Stimulated activated CD4-positive, alpha-beta T cell treated with anti-CD3 and anti-CD28 coated beads, Interleukin-4, amount 100 ng/mL, for 48 hours (primary cell): ENCODE measurements around the gene F7.
"Not testable (repeated sequence)": the region's sequence is repeated elsewhere in the genome, so short reads cannot be mapped to it uniquely, and the experiment has no call there.

ENCODE experiments used
- DNase-seq, 2 donors: peaks; one replicate each; pipeline ENCODE4 v3.0.0-alpha.2; 2020; ENCODE audit warnings: low read depth in 2 of 2

F7 gene

DNA sequence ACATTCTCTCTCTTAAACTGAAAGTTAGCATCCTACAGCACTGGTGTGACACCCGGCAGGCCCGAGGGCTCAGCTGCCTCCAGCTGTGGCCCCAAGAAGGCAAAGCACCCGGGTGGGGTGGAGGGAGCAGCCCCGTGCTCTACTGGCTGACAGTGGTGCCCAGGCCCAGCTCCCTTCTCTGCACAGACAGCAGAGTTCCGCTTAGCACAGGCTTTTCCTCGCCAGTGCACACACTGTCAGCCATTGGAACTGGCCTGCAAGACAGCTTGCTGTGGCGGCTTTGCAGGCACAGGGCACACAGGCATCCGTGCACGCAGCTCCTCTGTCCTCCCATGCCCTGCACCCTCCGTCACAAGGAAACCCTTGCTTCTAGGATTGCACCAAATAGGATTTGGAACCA lies 3.3 kb upstream of the F7 start:
- DNase-seq: not testable (repeated sequence)

DNA sequence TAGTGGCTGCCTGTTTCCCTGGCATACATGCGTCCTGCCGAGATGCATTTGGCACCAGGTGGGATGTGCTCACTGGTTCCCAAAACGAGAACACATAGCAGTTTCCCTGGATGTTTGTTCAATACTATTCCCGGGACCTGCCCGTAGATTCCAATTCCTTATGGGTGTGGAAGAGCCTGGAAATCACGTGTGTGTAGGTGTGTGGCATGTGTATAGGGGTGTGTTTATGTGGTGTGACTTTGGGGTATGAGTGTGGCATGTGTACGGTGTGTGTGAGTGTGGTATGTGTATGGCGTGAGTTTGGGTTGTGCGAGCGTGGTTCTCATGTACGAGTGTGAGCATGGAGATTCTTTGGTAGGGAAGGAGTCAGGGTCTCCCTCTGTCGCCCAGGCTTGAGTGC lies 2.9 kb upstream of the F7 start:
- DNase-seq: no peak

DNA sequence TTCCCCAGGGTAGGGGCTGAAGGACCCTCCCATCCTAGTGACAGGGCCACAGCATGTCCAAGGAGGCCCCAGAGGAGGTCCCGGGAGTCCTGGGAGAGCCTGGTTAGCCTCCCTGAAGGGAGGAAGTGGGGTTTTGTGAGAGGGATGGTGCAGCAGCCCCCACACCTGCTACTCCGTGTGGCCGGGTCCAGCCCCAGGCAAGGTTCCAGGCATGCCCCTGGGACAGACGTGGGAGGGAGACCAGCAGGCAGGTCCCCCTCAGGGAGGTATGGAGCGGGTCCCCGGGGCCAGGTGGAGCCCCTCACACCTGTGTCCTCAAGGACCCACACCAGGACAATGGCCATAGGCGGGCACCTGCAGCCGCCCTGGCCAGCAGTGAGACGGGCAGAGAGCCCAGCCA lies 1.9 kb upstream of the F7 start:
- DNase-seq: no peak

DNA sequence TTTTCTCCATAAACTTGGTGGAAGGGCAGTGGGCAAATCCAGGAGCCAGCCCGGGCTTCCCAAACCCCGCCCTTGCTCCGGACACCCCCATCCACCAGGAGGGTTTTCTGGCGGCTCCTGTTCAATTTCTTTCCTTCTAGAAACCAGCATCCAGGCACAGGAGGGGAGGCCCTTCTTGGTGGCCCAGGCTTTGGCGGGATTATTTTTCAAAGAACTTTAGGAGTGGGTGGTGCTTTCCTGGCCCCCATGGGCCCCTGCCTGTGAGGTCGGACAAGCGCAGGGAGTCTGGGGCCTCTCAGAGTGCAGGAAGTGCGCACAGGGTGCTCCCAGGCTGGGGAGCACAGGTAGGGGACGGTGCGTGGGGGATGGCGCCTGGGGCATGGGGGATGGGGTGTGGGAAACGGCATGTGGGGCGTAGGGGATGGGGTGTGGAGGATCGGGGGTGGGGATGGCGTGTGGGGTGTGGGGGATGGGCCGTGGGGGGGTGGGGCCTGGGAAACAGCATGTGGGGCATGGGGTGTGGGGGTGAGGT lies 396 bp downstream of the F7 start:
- DNase-seq: no peak

DNA sequence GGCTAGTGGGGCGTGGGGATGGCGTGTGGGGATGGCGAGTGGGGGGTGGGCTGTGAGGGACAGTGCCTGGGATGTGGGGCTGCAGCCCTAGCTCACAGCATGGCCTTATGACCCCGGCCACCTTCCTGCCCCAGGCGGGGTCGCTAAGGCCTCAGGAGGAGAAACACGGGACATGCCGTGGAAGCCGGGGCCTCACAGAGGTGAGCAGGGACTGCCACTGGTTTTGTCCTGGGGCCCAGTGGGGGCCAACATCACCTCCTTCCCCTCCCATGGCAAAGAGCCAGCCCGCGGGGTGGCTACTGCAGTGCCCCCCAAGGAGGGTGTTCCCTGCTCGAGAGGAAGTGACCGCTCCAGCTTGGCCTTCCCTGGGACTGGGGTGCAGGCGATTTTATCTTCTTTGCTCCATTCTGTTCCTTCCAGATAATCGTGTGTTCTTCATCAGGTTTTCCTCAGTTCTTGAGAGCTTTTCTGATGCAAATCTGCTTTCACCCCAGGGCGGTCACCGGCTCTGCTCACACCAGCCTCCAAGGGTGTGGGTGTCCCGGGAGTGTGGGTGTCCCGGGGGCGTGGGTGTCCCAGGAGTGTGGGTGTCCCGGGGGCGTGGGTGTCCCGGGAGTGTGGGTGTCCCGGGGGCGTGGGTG lies 1.2 kb downstream of the F7 start:
- DNase-seq: no peak

DNA sequence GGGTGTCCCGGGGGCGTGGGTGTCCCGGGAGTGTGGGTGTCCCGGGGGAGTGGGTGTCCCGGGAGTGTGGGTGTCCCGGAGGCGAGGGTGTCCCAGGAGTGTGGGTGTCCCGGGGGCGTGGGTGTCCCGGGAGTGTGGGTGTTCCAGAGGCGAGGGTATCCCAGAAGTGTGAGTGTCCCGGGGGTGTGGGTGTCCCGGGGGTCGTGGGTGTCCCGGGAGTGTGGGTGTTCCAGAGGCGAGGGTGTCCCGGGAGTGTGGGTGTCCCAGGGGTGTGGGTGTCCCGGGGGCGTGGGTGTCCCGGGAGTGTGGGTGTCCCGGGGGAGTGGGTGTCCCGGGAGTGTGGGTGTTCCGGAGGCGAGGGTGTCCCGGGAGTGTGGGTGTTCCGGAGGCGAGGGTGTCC lies 2.9 kb downstream of the F7 start:
- not testable (repeated sequence) for DNase-seq

DNA sequence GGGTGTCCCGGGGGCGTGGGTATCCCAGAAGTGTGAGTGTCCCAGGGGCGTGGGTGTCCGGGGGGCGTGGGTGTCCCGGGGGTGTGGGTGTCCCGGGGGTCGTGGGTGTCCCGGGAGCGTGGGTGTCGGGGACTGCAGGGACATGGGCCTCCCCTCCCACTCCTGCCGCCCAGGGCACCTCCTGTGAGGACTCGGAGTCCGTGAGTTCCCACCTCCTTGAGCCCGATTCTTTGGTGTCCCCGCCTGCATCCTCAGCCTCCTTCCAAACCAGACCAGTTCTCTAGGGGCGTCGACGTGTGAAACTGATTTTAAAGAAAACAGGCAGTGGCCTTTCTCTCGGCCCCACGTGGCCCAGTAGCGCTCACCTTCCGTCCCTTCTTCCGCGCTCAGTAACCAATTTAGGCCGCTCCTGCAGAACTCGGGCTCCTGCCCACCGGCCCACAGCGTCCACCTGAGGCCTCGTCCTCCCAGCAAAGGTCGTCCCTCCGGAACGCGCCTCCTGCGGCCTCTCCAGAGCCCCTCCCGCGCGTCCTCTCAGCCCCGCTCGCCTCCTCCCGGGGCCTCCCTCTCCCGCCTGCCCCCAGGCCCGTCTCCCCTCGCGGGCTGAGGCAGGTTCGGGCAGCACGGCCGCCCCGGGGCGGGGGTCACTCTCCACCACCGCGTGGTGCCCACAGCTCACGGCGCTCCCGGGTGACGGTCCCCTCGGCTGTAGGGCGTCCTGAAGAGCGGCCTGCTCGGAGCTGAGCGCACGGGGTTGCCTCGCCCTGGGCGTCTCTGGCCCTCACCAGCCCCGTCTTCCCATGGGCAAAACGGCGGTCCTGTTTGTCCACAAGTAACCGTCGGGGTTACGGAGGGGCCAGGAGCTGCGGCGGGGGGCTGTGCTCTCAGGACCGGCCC lies 3.8 kb downstream of the F7 start:
- no peak for DNase-seq

DNA sequence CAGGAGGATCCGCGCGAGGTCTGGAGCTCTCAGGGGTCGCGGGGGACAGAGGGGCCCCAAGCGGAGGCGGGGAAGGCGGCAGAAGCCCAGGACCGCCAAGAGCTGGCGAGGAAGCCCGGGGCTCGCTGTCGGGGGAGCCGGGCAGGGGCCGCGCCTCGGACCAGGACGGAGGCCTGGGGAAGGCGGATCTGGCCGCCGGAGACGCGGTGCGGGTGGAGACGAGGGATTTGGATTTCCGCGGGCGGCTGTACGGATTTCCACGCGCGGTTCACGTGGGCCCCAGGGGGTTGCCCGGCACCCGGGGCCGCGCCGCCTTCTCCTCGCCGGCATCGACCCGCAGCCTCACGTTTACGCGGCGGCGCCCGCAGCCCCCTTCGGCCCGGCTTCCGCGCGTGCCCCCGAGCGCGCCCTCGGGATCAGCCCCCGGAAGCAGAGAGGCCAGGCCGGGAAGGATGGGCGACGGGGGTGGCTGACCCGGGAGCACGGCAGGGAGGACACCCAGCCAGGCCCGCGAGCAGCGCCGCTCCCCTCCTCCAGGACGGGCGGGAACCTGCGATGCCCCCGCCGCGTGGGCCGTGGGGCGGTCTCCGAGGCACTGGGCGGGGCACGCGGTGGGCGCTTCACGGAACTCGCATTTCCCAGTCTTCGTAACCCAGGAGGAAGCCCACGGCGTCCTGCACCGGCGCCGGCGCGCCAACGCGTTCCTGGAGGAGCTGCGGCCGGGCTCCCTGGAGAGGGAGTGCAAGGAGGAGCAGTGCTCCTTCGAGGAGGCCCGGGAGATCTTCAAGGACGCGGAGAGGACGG lies 4.7 kb downstream of the F7 start:
- no peak for DNase-seq

DNA sequence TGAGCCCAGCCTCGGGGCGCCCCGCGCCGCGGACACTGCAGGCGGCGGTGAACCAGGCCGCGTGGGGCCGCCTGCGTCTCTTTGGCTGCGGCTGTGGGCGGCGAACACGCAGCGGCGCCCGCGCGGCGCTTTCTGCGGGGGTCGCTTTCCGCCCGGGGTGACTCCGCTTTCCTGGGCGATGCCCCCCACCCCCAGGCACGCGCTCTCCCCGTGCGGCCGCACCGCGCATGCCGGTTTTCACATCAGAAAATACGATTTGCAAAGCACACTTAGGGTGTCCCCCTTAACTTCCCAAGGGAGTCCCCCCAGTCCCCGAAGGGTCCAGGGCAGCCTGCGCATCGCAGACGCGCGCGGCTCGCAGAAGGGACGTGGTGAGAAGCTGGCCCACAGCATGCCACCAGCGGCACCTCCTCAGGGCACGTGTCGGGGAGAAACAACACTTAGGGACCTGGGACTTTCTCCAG lies 5.3 kb downstream of the F7 start:
- no peak for DNase-seq

DNA sequence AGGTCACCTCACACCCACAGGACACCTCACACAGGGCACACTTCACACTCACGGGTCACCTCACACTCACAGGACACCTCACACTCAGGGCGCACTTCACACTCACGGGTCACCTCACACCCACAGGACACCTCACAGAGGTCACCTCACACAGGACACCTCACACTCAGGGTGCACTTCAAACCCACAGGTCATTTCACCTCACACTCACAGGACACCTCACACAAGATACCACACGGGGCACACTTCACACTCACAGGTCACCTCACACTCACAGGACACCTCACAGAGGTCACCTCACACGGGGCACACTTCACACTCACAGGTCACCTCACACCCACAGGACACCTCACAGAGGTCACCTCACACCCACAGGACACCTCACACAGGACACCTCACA lies 6.2 kb downstream of the F7 start:
- DNase-seq: not testable (repeated sequence)

DNA sequence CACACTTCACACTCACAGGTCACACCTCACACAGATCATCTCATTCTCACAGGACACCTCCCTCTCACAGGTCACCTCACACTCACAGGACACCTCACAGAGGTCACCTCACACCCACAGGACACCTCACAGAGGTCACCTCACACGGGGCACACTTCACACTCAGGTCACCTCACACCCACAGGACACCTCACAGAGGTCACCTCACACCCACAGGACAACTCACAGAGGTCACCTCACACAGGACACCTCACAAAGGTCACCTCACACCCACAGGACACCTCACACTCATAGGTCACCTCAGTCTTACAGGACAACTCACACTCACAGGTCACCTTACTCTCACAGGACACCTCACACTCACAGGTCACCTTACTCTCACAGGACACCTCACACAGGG lies 6.9 kb downstream of the F7 start:
- not testable (repeated sequence) for DNase-seq

DNA sequence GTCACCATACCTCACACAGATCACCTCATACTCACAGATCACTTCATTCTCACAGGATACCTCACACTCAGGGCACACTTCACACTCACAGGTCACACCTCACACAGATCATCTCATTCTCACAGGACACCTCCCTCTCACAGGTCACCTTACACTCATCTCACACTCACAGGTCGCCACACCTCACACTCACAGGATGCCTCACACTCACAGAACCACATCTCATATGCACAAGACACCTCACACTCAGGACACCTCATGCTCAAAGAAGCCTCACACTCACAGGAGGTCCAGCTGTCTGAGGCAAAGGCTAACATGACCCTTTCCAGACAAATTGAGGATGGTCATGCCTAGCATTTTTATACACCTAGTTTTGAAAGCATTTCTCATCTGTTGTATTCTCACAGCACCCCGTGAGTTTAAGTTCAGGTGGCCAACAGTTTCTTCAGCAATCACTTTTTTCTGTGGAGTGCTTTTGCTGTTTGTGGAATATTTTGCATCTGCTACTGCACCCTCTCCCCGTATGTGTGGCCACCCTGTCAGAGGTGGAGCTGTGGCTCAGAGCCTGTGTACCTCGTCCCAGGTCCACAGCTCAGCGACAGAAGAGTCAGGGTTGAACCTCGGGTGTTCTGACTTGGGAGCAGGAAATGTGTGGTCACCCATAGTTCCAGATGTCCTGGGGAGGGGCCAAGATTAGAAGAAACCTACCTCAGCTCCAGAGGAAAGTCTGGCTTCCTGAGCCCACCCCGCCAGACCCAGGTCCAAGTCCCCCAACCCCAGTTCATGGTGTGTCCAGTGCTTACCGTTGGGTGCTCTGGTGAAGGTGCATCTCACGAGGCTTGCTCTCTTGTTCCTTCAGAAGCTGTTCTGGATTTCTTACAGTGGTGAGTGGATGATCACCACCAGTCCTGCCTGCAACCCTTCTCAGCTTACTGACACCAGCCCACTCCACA lies 7.6 kb downstream of the F7 start:
- DNase-seq: no peak

DNA sequence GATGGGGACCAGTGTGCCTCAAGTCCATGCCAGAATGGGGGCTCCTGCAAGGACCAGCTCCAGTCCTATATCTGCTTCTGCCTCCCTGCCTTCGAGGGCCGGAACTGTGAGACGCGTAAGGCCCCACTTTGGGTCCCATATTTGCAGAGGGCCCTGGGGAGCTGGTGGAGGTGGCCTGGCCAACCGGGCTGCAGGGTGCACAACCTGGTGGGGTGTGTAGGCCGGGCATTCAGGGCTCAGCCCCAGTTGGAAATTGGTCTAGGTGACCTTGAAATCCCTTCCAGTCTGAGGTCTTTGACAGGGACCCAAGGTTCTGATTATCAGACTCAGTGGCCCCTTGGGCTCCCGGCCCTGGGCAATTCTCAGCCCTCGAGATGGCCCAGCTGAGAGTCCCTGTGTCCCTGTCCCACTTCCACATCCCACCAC lies 8.3 kb downstream of the F7 start:
- no peak for DNase-seq

DNA sequence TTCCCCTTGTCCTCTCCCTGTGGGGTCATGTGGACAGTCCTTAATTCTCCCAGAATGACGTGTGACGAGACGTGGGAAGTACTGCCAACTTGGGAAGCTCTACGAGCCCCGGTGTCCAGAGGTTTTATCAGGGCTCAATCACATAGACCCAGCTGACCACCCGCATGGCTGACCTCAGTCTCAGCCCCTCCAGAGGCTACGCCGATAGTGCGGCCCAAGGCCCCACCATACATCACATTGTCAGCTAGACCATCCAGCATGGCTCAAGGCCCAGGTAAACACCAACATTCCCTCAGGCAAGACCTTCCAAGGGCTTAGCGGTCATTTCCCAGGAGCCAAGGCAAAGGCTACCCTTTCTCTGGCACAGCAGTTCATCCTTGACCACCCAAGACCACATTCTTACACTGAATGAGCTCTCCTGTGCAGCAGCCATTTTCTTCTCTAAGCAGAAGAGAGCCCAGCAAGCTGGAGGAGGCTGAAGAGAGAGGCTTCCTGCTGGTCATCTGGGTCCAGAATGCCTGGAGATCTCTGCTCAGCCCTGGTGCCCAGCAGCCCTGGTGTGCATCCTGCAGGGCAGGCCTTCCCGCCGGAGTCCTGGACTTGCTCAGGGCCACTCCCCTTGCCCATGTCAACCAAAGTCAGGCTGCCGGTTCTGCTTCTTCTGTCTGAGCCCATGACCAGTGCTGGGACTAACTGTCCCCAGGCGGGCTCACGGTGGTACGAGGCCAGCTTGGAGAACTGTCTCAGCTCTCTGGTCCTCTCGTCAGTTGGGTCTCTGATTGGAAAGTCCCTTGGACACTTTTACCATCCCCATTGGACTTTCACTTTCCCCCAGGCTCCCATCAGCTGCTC lies 9.1 kb downstream of the F7 start:
- no peak for DNase-seq

DNA sequence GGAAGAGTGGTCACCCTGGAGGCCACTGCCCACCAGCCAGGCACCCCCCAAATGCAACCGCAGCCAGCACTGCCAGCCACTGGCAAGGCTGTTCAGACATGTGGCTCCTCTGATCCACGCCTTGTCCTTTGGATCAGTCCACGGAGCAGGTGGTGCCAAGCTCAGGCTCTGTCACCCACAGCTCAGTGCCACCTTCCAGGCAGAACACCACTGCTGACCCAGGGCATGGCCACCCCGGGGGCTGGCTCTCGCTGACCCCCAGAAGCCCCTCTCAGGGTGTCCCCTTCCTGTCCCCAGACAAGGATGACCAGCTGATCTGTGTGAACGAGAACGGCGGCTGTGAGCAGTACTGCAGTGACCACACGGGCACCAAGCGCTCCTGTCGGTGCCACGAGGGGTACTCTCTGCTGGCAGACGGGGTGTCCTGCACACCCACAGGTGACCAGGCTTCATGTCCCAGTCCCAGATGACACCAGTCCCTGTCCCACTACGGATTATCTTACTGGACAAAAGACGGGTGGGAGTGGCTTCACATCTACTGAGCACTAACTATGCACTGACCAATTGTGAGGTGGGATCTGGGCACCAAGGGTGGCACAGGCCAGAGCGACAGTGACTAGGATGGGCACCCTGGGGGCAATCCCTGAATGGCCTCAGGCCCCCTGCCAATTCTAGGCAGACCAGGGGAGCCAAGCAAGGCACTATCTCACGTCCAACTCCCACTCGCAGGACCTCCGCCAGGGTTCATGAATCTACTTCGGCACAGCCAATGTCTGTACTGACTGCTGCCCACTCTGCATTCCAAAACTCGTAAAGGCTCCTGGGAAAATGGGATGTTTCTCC lies 10.0 kb downstream of the F7 start:
- no peak for DNase-seq

DNA sequence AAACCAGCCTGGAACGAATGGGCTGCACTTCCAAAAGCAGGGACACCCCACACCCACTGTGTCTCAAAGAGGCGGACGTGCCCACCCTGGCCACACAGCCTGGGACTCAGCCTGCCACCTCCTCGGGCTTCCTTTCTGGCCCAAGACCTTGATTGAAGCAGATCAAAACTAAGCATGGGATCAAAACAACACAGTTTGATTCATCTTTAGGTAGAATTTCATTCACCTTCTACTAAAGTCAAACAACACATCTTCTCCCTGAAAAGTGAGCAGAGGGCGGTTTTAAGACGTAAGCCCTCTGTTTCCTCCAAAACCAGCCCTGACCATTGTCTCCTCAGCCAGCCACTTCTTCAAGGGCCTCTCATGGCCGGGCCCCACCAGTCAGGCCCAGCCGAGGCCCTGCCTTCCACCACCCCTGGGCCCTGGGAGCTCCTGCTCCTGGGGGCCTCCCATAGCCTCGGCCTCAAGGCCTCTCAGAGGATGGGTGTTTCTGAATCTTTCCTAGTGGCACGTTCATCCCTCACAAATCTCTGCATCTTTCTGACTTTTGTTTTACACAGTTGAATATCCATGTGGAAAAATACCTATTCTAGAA lies 10.7 kb downstream of the F7 start:
- no peak for DNase-seq

DNA sequence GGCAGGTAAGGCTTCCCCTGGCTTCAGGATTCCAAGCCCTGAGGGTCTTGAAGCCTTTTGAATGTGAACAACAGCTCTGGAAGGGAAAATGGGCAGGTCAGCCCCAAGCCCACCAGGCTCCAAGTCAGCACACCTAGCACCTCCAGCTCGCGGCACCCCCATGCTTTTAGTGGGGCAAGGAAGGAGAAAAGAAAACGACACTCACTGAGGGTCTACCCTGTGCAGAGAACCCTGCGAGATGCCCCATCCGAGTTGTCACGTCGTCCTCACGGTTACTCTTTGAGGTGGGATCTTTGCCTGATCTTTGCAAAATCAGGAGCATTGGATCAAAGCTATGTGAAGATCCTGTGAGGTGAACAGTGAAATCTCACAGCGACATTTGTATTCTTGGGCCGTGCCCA lies 11.3 kb downstream of the F7 start:
- no peak for DNase-seq

DNA sequence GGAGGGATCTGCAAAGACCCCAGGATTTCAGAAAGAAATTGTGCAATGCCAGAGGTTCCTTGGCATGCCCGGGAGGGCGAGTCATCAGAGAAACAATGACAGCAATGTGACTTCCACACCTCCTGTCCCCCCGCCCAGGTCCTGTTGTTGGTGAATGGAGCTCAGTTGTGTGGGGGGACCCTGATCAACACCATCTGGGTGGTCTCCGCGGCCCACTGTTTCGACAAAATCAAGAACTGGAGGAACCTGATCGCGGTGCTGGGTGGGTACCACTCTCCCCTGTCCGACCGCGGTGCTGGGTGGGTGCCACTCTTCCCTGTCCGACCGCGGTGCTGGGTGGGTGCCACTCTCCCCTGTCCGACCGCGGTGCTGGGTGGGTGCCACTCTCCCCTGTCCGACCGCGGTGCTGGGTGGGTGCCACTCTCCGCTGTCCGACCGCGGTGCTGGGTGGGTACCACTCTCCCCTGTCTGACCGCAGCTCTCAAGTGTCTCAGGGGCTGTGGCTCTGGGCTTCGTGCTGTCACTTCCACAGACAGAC lies 11.8 kb downstream of the F7 start:
- no peak for DNase-seq

DNA sequence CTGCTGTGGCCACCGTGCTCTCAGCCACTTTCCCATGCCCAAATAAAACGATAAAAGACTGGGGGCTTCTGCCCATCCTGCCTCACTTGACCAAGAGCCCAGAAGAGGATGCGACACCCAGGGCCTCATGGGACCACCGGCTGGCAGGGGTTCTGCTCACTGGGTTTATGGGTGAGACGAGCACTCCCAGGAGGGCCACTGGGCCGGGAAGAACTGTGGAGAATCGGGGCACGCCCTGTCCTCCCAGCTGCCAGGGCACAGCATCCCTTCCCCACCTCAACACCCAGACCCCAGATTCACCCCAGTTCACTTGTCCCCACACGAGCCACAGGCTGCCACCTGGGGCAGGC lies 12.3 kb downstream of the F7 start:
- no peak for DNase-seq
